H4 (cell line): ENCODE measurements around the gene PTPRS. TPM values are rescaled to one million over a fixed set of nuclear protein-coding genes. Genes with fewer than 3 reads are reported as not detected.

ENCODE experiments used
- DNase-seq: peaks from one replicate; pipeline ENCODE4 v3.0.0-alpha.2; 2015; ENCODE audit warnings: low spot score
- total RNA-seq: library from RNA; depleted of rRNA; stranded (reverse); fragments of >200 nt; shearing (Covaris generic); gene quantifications from 2 replicates; pipeline ENCODE4 v1.2.3, GENCODE V29; 2014

PTPRS gene
- total RNA-seq, 1 experiment from 2014 or later: 47.4 TPM

GRCh38 chr19:5355076-5355475, 14.5 kb upstream of the PTPRS start:
- no peak for DNase-seq

- no peak for DNase-seq
Observed at GRCh38 chr19:5354403-5354802, 13.8 kb upstream of the PTPRS start.

- no peak for DNase-seq
Observed at GRCh38 chr19:5352229-5352763, 11.7 kb upstream of the PTPRS start.

- no peak for DNase-seq
Observed at GRCh38 chr19:5351731-5352228, 11.2 kb upstream of the PTPRS start.

GRCh38 chr19:5349041-5349440, 8.4 kb upstream of the PTPRS start:
- no peak for DNase-seq

GRCh38 chr19:5345895-5346386, 5.3 kb upstream of the PTPRS start:
- peak; percentile 76 for DNase-seq

- DNase-seq: peak; percentile 86
Observed at GRCh38 chr19:5343848-5344247, 3.2 kb upstream of the PTPRS start.

- no peak for DNase-seq
Observed at GRCh38 chr19:5342573-5343201, 2.1 kb upstream of the PTPRS start.

GRCh38 chr19:5341981-5342380, 1.4 kb upstream of the PTPRS start:
- no peak for DNase-seq

- no peak for DNase-seq
Observed at GRCh38 chr19:5341448-5341820, 822 bp upstream of the PTPRS start.

- DNase-seq: no peak
Observed at GRCh38 chr19:5339950-5340636, 519 bp downstream of the PTPRS start.

- no peak for DNase-seq
Observed at GRCh38 chr19:5339198-5339949, 1.2 kb downstream of the PTPRS start.

- DNase-seq: no peak
Observed at GRCh38 chr19:5338656-5339197, 1.9 kb downstream of the PTPRS start.

GRCh38 chr19:5337708-5338655, 2.6 kb downstream of the PTPRS start:
- no peak for DNase-seq

- no peak for DNase-seq
Observed at GRCh38 chr19:5337126-5337525, 3.5 kb downstream of the PTPRS start.

GRCh38 chr19:5336195-5336965, 4.2 kb downstream of the PTPRS start:
- DNase-seq: no peak

- no peak for DNase-seq
Observed at GRCh38 chr19:5335593-5335992, 5.0 kb downstream of the PTPRS start.

GRCh38 chr19:5334824-5335500, 5.7 kb downstream of the PTPRS start:
- DNase-seq: no peak

GRCh38 chr19:5334366-5334739, 6.3 kb downstream of the PTPRS start:
- DNase-seq: no peak
